Hematopoietic multipotent progenitor cell treated with erythropoietin and hydrocortisone succinate and interleukin-3 and kit ligand, for 17 days (in vitro differentiated cells): Measurements from ENCODE around the gene EXOC2.

ENCODE experiments used
- DNase-seq: peaks from one replicate; pipeline ENCODE4 v3.0.0-alpha.2; 2015; ENCODE audit warnings: low spot score

EXOC2 gene

GRCh38 chr6:445571-446417, 247.1 kb downstream of the EXOC2 start:
- DNase-seq: no peak

DNA sequence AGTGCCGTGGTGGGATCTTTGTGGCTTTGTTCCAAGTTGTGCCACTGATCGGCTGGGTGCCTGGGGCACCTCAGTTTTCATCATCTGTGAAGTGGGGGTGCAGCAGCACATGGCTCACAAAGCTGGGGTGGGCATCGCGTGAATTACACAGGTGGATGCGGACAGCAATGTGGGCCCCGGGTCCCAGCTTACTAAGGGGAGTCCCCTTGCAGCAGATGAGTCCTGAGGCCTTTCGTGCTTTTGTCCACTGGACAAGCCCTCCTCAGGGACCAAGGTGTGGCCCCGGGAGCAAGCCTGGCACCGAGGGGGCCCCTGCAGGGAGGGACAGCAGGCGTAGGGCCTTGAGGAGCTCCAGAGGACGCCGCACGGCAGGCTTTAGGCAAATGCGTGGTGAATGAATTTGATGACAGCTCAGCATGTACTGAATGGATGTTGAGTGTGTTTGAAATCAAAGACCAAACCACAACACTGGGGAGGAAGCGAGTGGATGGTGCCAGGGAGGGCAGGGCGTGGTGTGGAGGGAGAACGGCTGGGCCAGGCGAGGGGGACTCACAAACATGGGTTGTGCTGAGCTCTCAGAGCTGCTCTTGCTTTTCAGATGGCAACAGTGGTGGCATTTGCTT, 248.2 kb downstream of the EXOC2 start:
- DNase-seq: no peak

DNA sequence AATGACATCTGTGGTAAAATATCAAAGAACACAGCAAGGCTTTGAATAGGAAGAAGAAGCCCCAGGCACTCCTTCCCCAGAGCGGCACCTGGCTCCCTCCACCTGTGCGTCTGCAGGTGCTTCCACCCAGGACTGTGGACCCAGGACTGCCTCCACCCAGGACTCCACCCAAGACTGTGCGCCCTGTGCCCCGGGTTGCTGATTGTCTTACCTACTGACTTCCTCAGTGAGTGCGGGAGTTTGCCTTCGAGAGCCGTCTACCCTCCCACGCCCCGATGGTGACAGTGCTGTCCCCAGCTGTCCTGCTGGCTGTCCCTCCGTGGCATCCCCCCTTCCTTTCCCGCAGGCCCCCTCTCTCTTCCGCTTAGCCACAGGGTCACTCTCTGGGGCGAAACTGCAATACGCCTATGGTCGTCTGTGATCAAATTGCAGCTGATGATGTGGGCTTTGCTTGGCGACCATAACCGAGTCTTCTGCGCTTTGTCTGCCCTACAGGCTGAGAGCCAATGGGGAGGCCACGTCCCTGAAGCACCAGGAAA, 249.2 kb downstream of the EXOC2 start:
- DNase-seq: no peak

DNA sequence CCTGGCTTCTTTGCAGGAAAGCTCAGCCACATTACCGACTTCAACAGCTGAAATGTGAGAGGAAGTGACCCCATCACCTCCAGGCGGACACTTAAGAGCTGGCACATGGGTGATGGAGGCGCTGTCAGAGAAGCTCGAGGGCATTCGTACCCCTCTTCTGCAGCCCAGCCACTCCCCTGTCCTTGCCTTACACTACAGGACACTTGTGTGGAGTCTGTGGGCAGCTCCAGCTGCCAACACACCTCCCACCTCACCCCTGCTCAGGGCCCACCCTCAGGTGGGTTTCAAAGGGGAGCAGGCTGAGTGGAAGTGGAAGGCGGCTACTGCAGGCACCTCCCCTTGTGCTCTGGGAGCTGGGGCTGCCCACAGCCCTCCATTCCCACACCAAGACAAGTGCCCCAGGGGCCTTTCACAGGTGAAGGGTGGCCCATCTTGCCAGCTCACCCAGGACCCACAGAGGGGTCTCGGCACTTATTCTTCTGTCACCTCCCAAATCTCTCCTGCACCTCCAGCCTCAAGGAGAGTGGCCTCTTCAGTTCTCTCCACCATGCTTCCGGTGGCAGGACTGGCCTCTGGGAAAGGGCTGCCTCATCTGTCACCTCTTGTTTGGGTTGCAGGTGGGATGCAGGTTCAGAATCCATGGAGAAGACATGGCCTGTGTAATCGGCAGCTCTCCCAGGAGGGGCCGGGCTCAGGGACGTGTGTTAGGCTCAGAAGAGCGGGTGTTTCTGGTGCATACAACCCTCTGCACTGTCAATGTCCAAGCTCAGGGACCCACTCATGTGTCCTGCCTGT, 251.6 kb downstream of the EXOC2 start:
- DNase-seq: no peak

DNA sequence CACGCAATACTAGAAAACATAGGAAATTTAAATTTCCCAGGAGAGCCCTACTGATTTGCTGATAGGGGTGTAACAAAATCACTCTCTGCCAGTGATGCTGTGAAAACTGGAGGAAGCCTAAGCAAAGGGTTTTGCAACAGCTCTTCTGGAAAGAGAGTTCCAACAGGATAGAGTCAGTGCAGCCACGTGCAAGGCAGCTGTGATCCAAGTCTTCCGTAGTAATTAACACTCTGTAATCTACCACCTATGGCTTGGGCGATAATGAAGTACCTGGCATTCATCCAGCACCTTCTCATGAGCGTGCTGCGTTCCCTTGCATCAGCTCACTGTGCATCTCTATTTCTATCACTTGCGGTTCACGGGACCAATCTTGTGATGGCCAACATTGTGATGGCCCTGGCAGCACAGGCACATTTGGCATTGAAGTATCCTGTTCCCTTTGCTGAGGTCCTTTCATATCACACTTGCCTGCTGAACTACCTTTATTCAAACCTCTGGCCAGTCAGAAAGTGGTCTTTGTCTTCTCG, 253.2 kb downstream of the EXOC2 start:
- no peak for DNase-seq

GRCh38 chr6:438634-439170, 254.2 kb downstream of the EXOC2 start:
- DNase-seq: no peak

- DNase-seq: no peak
Measured at GRCh38 chr6:437037-437392, 255.9 kb downstream of the EXOC2 start.

GRCh38 chr6:436308-437036, 256.5 kb downstream of the EXOC2 start:
- no peak for DNase-seq

DNA sequence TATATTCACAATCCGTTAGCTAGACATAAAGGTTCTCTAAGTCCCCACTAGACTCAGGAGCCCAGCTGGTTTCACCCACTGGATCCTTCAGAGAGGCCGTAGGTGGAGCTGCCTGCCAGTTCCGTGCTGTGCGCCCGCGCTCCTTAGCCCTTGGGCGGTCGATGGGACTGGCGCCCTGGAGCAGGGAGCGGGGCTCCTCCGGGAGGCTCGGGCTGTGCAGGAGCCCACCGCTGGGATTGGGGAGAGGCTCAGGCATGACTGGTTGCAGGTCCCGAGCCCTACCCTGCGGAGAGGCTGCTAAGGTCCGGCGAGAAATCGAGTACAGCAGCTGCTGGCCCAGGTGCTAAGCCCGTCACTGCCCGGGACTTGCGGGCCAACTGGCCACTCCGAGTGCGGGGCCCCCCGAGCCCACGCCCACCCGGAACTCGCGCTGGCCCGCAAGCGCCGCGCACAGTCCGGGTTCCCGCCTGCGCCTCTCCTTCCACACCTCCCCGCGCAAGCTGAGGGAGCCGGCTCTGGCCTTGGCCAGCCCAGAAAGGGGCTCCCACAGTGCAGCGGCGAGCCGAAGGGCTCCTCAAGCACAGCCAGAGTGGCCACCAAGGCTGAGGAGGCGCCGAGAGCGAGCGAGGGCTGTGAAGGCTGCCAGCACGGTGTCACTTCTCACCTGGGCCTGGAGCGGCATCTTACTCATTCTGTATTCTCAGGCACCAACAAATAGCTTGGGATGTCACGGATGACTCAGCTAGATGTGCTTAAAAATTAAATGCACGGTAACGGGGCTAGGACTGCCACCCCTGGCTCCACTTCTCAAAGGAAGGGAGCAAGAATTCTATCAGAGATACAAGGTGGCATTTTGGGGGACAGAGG, 257.3 kb downstream of the EXOC2 start:
- DNase-seq: no peak
